ENCODE results near the gene NCBP2. TPM values are rescaled to one million over a fixed set of nuclear protein-coding genes. Genes with fewer than 3 reads are reported as not detected.

The NCBP2 gene
- total and polyA plus RNA-seq, 2 experiments from 2014 or later = 78.4 to 98.9 TPM

GRCh38 chr3:196969134-196969659 lies 26.9 kb upstream of the NCBP2 start:
- peak overlapping the region; percentile 96; the same call in 1 of the 2 replicates for H2AFZ ChIP-seq
- H3K9me2 ChIP-seq (ENCODE audit: insufficient read depth) = no peaks in the 10 kb centered on the region
- H3K27ac Mint-ChIP-seq = no peak overlapping the region
- peak overlapping the region; percentile 86 for H3K4me2 ChIP-seq
- H4K20me1 ChIP-seq (replicated peaks; ENCODE audit: insufficient read depth) = no peaks in the 10 kb centered on the region
- H3K4me3 Mint-ChIP-seq = peak overlapping the region; percentile 48; the same call in 1 of the 3 replicates
- no peaks in the 10 kb centered on the region for H3K79me2 ChIP-seq (replicated peaks; ENCODE audit: insufficient read depth)
- ATAC-seq (peak; percentile 7; the same call in 2 of the 3 replicates), DNase-seq (ENCODE audit: low spot score) (peak; percentile 43)
- H3F3A ChIP-seq (replicated peaks; ENCODE audit: low read depth) = 0 out of 2 replicates have a peak, but pooled peaks cover 6% of the 10 kb centered on the region
- peaks cover 56% of the 10 kb centered on the region for H3K27me3 Mint-ChIP-seq (ENCODE audit: insufficient read depth, low read depth, poor library complexity)
- no peaks in the 10 kb centered on the region for H3K36me3 ChIP-seq (ENCODE audit: insufficient read depth)
- H3K27ac ChIP-seq (ENCODE audit: low read depth) = no peak overlapping the region
- H3K4me3 ChIP-seq = peak overlapping the region; percentile 64
- H3K27me3 ChIP-seq (ENCODE audit: insufficient read depth) = peaks cover 78% of the 10 kb centered on the region
- no peaks in the 10 kb centered on the region; the same call in 1 of the 2 replicates for H3K4me1 ChIP-seq (ENCODE audit: insufficient read depth)
- H3K36me3 Mint-ChIP-seq (ENCODE audit: low read depth) = peaks cover 8% of the 10 kb centered on the region
- peaks cover 23% of the 10 kb centered on the region for H3K9me3 Mint-ChIP-seq
- peak; percentile 94 for TF ChIP-seq EZH2 (IDR thresholded peaks at IDR 0.05; ENCODE audit: low read depth, unreplicated experiment)
- TF ChIP-seq EZH2phosphoT487 (IDR thresholded peaks at IDR 0.05; ENCODE audit: unreplicated experiment) = peak; percentile 95
- no peak for TF ChIP-seq REST (IDR thresholded peaks at IDR 0.05; ENCODE audit: unreplicated experiment)
- TF ChIP-seq POLR2AphosphoS5 (IDR thresholded peaks at IDR 0.05; ENCODE audit: low read depth) = no peak
- no peak for TF ChIP-seq ZNF331 (CRISPR knock-in tag; IDR thresholded peaks at IDR 0.05; ENCODE audit: low read depth)
- peaks cover 8% of the 10 kb centered on the region; the same call in 2 of the 3 replicates for H3K4me1 Mint-ChIP-seq

- Mint-ChIP-seq H3K27me3 (ENCODE audit: insufficient read depth, low read depth, poor library complexity) (peaks cover 56% of the 10 kb centered on the region), H3K4me1 (peaks cover 8% of the 10 kb centered on the region; the same call in 2 of the 3 replicates), H3K27ac (no peak within 1 kb of the TSS), H3K36me3 (ENCODE audit: low read depth) (peaks cover 8% of the 10 kb centered on the region), H3K4me3 (peak within 1 kb of the TSS; percentile 71), H3K9me3 (peaks cover 23% of the 10 kb centered on the region)
- Histone ChIP-seq H3K27me3 (ENCODE audit: insufficient read depth) (peaks cover 81% of the 10 kb centered on the region), H3K4me3 (peak within 1 kb of the TSS; percentile 64), H3K79me2 (replicated peaks; ENCODE audit: insufficient read depth) (no peaks in the 10 kb centered on the region), H3K36me3 (ENCODE audit: insufficient read depth) (no peaks in the 10 kb centered on the region), H4K20me1 (replicated peaks; ENCODE audit: insufficient read depth) (no peaks in the 10 kb centered on the region), H3F3A (replicated peaks; ENCODE audit: low read depth) (0 out of 2 replicates have a peak, but pooled peaks cover 6% of the 10 kb centered on the region), H3K4me2 (peak within 1 kb of the TSS; percentile 86), H3K9me2 (ENCODE audit: insufficient read depth) (no peaks in the 10 kb centered on the region), H2AFZ (peak within 1 kb of the TSS; percentile 96), H3K4me1 (ENCODE audit: insufficient read depth) (no peaks in the 10 kb centered on the region; the same call in 1 of the 2 replicates), H3K27ac (ENCODE audit: low read depth) (no peak within 1 kb of the TSS)
- ATAC-seq = peak; percentile 47
- DNase-seq (ENCODE audit: low spot score) = peak; percentile 53
- TF ChIP-seq EZH2 (IDR thresholded peaks at IDR 0.05; ENCODE audit: low read depth, unreplicated experiment) = peak; percentile 90
- TF ChIP-seq ZNF462 (CRISPR knock-in tag; IDR thresholded peaks at IDR 0.05) = no peak
Observed at GRCh38 chr3:196968233-196969133, 26.2 kb upstream of the NCBP2 start, which contains the start of gene PIGZ. Gene PIGZ (minus strand): TSS chr3:196968833. CDS start chr3:196952031, 16,802 bp downstream.

Data from GM23338 (cell line).